ENCODE data around the gene OR5K1.

The OR5K1 gene

GRCh38 chr3:98518816-98519215 is 55.8 kb downstream of the OR5K1 start:
- no peak for DNase-seq

GRCh38 chr3:98519351-98519750 is 56.4 kb downstream of the OR5K1 start:
- no peak for DNase-seq

- no peak for DNase-seq
Observed at GRCh38 chr3:98521897-98522543, 59.0 kb downstream of the OR5K1 start.
